NCI-H187 (cell line): ENCODE data around the gene TRABD2B.

Experiments used
- DNase-seq, 2 experiments: peaks; one replicate each; lab custom pipeline; 2025; lab: John Stamatoyannopoulos, UW

The TRABD2B gene

DNA sequence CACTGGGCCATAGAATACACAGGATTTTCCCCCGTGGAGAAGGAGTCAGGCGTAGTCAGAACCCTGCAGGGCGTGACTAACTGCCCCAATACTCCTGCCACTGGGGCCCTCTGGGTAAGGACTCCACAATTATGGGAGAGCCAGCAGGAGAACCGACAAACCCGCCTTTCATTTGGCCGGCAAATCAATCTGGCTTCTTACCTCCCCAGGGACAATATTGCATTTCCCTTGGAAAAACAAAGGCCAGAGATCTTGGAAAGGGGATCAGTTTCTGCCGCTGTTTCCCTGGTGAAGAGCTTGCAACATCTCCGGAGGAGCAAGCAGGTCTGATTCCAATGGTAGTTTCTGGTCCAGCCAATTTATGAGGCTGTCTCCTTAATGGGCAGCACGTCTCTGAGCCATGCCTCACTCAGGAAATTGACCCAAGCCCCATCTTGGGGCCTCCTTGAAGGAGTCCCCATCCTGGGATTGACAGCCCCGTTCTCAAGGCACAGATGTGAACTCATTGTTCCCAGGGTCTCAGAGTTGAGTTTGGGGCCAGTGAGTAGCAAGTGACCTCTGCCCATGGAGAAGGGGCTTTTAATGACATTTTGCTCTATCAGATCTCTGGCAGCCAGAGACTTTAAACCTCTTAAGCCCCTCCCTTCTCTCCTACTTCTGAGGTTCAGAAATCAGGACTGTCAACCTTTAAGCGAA, 4.3 kb downstream of the TRABD2B start:
- DNase-seq = no peak

DNA sequence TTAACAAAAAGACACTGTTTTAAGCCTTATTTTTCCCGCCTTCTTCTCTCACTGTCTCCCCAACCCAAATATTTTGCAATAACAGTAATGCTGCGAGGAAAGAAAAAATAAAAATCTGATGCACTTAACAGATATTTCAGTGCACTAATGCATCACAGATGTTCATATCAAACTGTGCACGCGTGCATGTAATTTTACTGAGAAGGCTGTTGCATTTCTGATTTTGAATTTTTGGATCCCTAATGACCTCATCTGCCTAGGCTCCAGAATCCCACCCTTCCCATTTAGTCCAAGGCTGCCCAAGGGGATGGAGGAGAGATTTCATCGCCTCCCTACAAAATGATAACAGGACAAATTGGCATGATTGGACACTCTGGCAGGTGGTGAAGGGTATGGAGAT, 5.5 kb downstream of the TRABD2B start:
- DNase-seq = no peak

DNA sequence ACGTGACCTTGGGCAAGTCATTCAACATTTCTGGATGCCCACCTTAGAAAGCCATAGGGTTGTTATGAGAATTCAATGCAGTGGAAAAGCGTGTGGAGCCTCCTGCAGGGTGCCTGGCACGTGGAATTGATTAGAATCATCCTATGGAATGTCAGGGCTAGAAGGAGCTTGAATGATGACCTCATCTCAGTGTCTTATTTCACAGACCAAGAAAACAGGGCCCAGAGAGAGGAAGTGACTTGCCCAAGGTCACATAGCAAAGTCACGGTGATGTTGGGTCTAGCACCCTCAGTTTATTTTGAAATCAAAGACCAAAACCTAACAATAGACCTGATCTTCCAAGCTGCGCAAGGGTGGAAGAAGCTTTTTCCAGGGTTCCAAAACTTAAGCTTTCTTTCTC, 6.0 kb downstream of the TRABD2B start:
- no peak for DNase-seq

DNA sequence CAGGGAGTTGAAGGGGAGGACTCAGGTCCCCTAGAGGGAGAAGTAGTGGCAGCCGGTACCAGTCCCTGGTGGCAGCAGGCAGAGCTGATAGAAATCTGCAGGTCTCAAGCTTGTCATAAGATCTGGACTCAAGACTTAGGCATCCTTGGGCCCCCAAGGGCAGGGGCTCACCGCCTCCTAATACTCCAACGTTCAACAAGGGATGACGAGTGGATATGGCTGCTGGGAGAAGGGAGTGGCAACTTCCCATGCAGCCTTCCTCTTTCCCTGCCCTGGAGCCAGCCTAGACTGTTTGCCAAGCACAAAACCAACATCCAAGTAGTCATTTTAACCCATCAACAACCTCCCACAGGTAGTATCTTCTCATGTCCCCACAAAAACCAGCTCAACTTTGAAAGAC, 6.9 kb downstream of the TRABD2B start:
- DNase-seq = no peak

DNA sequence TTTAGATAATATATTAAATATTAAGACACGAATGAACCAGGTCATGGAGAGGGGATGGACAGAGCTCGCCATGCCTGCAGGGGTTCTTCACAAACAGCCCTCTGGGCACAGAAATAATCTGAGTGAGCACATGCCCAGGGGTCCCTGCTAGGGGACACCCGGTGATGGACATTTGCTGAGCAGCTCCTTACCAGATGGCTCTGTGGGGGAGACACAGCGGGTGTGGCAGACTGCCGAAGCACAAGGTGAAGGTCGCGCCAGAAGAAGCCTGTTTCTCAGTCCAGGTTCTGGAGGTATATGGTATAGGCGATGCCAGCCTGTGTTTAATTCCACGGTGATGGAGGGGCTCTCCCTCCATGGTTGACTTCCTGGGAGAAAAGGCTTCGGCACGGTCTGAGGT, 9.6 kb downstream of the TRABD2B start:
- DNase-seq = no peak

DNA sequence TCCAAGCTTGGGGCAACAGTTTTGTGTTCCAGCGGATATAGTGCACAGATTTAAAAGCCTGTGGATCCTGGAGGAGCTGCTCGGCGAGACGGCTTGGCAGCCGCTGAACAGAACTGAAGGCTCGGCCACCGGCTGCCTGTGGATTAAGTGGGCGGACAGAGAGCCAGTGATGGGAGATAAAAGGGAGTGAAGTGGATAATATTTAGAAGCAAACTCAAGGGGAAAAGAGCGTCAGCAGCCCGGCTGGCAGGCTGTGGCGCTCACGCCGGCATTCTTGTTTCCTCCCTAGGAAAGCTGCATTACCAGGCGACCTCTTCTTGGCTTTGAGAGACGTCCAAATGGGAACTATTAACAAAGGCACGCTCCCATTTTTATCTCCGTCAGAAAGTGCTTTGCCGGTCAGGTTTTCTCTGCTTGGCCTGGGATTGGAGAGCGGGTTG, 10.4 kb downstream of the TRABD2B start:
- no peak for DNase-seq

DNA sequence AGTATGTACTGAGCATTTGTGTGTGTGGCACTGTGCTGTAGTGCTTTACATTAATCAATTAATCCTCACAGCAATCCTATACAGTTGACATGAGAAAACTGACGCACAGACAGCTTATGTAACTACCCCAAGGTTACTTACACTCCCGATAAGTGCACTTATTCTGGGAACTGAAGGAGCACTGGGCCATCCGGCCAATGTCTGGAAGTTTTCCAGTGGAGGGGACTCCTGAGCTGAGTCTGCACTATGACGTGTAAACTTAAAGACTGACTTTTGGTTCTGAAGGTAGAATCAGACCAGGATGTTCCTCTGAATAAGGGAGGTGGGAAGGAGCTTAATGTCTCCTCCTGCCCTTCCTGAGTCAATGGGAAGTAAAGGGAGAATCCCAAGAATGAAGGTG, 12.2 kb downstream of the TRABD2B start:
- no peak for DNase-seq

DNA sequence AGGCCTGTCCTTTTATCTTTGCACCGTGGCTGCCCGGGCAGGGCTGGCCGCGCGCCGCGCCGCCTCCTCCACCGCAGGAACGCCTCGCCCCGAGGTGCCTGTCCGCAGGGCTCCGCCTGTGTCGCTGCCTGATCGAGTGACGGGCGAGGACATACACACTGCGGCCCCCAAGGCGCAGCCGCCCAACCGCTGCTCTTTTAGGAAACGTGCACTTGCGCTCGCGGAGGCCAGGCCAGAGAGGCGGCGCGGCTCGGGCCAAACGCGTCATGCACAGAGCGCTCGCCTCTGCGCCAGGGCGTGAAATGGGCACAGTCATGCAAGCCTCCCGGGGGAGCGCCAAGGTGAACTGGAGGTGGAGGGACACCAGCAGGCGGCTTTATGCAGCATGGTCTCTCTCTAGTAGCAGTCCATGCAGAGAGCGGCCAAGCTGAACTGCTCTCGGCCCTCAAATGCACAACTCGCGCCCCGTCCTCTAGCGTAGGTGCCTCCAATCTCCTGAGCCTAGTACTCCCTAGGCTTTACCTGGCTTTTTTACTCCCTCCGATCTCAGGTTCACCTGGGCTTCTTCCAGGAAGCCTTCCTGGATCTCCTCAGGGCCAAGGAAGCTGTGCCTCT, 12.9 kb downstream of the TRABD2B start:
- DNase-seq = no peak

DNA sequence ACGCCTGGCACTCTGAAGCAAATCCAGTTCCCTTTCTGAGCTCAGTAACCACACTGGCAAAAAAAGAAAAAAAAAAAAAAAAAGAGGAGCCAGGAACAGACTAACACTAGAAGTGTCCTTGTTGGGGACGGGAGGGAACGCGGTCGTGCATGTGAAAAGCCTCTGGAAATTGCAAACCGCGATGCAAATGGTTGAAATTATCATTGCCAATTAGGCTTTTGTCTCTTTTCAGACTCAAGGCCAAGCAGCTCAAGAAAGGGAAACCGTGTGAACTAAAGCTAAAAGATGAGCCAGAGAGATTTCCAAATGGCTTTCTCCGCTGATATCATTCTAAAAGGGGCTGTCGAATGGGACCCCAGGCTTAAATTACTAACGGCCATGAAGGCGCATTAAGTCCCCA, 13.5 kb downstream of the TRABD2B start:
- DNase-seq = no peak

DNA sequence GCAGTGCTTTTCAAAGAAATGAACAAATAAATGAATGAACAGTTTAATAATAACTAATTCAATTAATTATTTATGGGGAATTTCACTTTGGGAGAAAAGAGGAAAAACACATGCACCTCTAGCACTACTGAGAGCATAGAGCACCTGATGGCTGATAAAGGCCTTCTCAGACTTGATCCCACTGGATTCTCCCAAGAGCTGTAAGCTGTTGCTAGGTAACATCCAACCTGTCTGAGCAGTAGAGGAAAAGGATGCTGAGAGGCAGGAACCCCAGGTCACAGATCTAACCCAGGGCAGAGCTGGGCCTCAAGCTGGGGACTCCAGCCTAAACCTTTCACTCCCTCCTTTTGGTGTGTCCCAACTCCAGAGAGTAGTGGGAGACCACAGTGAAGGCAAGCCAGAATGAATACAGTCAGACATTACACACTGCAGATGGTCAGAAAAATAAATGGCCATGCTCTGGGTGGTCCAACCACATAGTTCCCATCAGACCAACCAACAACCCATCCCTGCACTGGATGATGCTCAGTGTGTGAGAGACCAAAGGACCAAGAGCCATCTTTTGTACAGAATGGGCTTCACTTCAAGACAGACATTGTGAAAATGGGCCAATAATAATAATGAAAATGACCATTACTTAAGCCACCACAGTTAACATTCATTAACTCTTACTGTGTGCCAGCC, 15.4 kb downstream of the TRABD2B start:
- DNase-seq = no peak

DNA sequence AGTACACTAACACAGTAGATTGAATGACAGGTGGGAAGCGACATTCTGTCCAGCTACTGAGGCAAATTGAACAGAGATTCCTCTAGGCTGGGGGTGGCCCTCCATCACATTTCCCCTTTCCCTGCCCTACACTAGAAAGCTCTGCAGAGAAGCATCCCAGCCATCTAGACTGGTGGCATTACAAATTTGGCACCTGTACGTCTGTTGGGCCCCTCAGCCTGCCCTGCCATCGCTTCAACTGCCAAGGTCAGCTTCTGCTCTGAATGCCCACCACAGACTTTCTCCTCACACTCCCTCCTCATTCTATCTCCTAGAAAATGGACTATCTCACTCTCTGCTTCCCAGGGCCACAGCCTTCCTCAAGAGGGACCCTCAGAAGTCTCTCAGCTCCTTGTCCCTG, 16.7 kb downstream of the TRABD2B start:
- DNase-seq = no peak

DNA sequence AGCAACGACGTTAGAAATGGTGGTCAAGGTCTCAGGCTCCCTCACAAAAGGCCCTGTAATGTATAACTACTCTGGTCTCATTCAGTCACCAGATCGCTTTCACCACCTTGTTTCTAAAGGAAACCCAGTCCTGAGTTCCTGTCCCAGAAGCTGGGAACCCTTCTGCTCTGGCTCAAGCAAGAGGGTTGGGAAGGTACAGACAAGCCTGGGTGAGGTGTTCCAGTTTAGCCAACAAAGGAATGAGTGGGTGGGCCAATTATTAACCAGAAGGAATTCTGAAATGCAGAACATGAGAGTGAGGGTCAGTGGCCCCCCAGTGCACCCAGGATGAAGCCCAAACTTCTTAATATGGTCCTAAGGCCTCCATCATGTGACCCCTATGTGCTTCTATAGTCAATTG, 17.5 kb downstream of the TRABD2B start:
- no peak for DNase-seq

DNA sequence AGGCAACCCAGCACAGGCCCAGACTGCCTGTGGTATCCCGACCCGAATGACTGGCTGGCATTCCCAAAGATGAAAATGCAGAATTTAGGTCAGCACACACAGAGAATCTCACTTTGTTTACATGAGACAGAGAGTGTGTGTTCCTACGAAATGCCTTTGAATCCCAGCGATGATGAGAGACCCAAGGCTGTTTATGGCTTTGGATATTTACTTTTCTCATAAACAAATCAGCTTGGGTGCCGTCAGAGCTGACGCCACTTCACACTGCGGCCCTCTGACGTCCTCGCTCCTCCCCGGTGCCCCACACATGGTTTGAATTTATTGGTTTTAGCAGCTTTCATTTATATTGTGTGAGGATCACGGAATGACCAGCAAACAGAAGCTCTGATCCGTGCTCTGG, 18.7 kb downstream of the TRABD2B start:
- no peak for DNase-seq

DNA sequence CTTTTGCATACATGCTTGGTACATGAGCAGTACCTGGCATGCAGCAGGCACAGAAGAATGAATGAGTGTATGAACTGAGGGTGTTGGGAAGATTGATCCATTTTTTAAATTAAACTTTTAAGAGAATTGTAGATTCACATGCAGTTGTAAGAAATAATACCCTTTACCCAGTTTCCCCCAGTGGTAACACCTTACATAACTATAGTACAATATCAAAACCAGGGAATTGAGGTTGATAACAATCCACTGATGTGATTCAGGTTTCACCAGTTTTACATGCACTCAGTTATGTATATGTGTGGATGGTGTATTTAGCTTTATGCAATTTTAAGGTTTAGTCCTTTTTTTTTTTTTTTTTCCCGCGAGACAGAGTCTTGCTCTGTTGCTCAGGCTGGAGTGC, 20.5 kb downstream of the TRABD2B start:
- DNase-seq = no peak

DNA sequence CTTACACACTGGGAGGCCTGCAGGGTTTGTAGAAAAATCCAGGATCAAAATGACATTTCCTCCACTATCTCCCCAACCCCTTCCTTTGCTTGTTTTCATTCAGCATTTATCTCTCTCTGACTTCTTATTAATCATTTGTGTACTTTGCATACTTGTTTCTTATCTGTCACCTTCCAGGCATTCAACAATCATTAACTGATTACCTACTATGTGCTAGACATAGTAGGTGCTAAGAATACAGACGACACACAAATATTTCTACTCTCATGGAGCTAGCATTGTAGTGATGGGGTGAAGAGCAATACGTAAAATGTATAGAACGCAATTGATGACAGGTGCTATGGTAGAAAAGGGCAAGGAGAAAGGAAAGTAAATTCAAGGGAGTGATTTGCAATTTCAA, 20.9 kb downstream of the TRABD2B start:
- DNase-seq = no peak

DNA sequence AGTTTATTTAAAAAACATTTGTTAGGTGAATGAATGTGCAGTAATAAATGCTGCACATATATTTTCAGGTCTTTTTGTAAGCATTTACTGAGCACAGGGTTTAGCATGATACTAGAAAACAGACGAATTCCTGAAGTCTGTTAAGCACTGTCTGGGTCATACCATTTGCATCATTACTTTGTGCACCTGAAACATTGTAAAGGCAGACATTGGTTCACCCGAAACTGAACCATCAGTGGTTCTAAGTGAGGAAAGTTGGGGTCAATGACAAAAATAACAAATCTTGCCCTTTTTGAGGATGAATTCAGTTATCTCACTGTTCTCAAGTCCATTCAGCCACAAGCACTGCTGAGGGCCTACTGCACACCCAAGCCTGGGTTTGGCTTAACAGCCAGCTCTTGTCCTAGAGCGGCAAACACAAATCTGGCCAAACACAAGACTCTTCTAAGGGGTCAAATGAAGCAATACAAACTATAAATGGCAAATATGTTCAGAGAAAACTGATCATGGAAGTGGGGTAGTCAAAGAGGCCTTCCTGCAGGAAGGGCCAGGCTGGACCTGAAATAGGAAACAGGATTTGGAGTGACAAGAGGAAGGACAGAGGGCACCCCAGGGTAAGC, 21.8 kb downstream of the TRABD2B start:
- DNase-seq = no peak

DNA sequence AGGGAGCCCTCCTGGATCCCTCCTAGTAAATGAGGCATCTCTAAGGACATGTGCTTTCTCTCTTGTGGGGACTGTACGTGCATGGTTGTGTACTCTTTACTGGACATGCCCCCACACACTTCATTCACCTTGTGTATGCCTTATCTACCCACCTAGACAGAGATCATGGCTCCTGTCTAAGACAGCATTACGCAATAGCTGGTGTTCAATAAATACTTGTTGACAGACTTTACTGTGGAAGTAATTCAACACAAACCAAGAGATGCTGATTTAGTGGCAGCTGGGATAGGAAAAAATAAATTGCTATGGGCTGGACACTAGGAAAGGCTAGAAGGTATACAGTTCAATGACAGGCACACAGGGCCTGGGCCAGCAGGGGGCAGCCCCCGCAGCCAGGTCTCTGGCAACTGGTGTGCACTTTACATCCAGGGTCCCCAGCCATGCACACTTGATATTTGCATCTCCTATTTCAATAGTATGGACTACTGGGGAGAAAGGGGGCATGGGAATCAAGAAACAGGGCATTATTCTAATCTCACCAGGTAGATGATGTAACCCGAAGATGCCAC, 24.2 kb downstream of the TRABD2B start:
- no peak for DNase-seq

DNA sequence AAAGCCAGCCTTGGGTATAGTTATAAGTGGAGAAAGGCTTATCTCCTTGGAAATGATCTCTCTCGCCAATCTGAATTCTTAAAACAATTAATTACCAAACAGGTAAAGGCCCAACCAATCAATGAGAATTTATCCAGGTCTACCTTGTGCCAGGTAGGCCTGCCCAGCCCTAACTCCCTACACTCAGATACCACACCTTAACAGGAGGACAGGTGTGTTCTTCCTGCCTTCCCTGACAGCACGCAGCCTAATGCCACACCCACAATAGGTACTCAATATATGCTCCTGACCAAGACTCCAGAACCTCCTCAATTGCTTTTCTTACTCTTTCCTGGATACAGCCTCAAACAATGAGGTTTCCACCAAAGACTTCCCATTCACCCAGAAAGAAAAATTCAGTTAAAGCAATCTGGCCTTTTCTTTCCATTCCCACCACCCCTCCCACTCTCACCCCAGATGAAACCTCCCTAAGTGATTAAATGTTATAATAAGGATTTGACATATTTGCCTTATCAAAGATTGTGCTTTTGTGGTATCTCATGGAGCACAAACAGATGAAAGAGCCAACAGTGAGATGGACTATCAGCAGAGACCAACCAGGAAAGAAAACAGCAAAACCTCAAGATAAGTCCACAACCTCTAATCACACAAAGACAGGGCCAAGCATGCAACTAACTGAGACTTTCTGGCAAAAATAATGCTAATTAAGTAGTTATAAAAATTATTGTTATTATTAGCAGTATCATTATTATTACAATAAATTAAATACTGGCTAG, 25.6 kb downstream of the TRABD2B start:
- DNase-seq = no peak

DNA sequence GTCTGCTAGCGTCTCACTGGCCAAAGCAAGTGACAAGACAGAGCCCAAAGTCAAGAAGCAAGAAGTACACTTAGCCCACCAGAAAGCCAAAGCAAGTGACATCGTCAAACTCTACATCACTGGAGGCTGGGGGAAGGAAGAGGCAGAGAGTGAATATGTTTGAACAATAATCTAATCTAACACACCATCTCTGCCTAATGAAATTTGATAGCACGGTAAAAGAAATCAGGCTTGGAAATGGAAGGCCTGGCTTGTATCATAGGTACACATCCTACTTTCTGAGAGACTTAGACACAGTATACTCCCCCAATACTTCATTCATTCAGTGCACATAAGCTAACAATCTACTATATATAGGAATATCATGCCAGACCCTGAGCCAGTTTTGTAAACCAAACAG, 26.3 kb downstream of the TRABD2B start:
- no peak for DNase-seq

DNA sequence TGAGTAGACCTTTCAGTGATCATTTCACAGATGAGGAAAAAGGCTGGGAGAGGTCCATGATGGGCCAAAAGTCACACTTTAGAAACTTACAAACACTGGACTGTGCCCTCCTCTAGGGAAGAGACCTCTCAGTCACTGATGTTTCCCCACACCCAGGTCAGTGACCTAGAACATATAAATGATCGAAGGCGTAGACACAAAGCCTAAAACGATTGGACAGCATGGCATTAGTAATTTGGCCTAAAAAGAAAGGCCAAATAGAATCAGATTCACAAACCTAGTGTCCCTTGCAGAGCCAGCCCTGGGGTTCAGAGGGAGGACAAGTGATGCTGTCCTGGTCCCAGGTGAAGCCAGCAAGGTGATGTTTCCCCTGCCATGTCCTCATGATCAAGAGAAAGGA, 27.7 kb downstream of the TRABD2B start:
- no peak for DNase-seq

DNA sequence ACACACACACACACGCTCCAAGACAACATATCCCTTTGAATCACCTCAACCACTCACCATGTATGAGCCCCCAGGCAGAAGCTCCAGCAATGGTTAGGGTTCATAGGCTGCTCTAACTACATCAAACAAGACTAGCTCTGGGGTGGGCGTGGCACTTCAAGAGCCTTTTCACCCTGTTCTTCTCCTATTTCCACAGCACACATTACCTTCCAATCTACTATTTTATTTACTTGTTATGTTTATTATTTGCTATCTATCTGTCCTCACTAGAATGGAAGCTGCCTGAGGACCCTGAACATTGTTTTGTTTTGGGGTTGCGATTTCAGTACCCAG, 28.7 kb downstream of the TRABD2B start:
- DNase-seq = no peak
